ENCODE measurements around the gene RAB4B. TPM values are rescaled to one million over a fixed set of nuclear protein-coding genes. Genes with fewer than 3 reads are reported as not detected.
"Not testable (repeated sequence)": the region's sequence is repeated elsewhere in the genome, so short reads cannot be mapped to it uniquely, and the experiment has no call there.

RAB4B gene
- total RNA-seq, 1 donor from 2014 or later, result 21.3 TPM

DNA sequence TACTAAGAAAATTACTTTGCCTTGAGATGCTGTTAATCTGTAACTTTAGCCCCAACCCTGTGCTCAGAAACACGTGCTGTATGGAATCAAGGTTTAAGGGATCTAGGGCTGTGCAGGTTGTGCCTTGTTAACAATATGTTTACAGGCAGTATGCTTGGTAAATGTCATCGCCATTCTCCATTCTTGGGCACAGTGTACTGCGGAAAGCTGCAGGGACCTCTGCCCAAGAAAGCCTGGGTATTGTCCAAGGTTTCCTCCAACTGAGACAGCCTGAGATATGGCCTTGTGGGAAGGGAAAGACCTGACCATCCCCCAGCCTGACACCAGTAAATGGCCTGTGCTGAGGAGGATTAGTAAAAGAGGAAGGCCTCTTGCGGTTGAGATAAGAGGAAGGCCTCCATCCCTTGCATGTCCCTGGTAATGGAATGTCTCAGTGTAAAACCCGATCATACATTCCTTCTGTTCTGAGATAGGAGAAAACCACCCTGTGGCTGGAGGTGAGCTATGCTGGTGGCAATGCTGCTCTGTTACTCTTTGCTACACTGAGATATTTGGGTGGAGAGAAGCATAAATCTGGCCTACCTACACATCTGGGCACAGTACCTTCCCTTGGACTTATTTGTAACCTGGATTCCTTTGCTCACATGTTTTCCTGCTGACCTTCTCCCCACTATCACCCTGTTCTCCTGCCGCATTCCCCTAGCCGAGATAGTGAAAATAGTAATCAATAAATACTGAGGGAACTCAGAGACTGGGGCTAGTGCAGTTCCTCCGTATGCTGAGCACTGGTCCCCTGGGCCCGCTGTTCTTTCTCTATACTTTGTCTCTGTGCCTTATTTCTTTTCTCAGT lies 44.9 kb downstream of the RAB4B start:
- not testable (repeated sequence) for DNase-seq

GRCh38 chr19:40824916-40825315 lies 46.9 kb downstream of the RAB4B start:
- DNase-seq, result not testable (repeated sequence)

DNA sequence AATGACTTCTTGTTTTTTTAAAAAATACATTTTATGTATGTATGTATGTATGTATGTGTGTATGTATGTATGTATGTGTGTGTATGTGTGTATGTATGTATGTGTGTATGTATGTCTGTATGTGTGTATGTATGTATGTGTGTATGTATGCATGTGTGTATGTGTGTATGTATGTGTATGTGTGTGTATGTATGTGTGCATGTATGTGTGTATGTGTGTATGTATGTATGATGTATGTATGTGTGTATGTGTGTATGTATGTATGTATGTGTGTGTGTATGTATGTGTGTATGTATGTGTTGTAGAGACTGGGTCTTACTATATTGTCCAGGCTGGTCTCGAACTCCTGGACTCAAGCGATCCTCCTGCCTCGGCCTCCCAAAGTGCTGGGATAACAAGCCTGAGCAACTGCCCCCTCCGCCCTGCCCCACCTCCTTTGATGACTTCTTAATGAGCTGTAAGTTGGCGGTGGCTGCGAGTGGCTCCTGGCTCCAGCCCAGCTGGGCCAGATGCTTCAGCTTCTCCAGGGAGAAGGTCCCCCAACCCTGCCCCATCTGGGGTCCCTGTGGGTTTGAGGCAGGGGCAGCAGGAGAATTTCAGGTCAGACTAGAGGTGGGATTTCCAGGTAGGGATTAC lies 47.5 kb downstream of the RAB4B start:
- DNase-seq, result not testable (repeated sequence)

GRCh38 chr19:40826312-40826698 lies 48.3 kb downstream of the RAB4B start:
- not testable (repeated sequence) for DNase-seq

DNA sequence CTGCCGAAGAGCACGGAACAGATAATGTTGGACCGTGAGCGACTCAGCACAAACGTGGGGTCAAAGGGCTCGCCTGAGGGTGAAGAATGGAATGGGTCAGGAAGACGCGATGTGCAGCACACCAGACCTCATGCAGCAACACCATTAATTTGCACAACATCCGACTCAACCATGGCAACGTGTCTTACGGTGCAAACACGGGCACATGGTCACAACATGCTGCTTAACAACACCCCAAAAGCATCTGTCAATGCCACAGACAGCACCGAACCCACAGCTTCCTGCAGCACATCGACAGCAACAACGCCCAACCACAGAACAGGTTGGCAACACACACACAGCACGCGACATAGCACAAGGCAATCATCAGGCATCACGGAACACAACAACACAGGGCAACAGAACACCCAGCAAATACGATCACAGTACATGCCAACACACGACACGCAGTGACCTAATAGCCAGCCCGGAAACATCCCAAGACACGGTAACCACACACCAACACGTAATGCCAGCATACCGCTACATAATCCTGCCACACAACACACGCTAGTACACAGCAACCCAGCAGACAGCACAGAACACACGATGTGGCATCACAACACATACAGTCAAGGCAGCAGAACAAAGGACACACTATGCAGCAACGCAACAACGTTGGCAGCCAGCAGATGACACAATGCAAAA lies 48.8 kb downstream of the RAB4B start:
- not testable (repeated sequence) for DNase-seq

GRCh38 chr19:40827386-40828247 lies 49.6 kb downstream of the RAB4B start:
- DNase-seq, result no peak

DNA sequence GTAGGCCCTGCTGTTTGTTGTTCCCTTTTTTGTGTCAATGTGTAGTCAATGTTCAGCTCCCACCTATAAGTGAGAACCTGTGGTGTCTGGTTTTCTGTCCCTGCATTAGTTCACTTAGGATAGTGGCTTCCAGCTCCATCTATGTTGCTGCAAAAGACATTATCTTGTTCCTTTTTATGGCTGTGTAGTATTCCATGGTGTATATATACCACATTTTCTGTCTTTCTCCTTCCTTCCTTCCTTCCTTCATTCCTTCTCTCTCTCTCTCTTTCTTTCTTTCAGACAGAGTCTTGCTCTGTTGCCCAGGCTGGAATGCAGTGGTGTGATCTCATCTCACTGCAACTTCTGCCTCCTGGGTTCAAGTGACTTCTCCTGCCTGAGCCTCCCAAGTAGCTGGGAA lies 51.2 kb downstream of the RAB4B start:
- DNase-seq, result no peak

- not testable (repeated sequence) for DNase-seq
Observed at GRCh38 chr19:40830741-40831140, 52.7 kb downstream of the RAB4B start.

- DNase-seq, result no peak
Observed at GRCh38 chr19:40831502-40832430, 53.7 kb downstream of the RAB4B start.

GRCh38 chr19:40832431-40832790 lies 54.4 kb downstream of the RAB4B start:
- not testable (repeated sequence) for DNase-seq

GRCh38 chr19:40833728-40834533 lies 55.9 kb downstream of the RAB4B start:
- not testable (repeated sequence) for DNase-seq

DNA sequence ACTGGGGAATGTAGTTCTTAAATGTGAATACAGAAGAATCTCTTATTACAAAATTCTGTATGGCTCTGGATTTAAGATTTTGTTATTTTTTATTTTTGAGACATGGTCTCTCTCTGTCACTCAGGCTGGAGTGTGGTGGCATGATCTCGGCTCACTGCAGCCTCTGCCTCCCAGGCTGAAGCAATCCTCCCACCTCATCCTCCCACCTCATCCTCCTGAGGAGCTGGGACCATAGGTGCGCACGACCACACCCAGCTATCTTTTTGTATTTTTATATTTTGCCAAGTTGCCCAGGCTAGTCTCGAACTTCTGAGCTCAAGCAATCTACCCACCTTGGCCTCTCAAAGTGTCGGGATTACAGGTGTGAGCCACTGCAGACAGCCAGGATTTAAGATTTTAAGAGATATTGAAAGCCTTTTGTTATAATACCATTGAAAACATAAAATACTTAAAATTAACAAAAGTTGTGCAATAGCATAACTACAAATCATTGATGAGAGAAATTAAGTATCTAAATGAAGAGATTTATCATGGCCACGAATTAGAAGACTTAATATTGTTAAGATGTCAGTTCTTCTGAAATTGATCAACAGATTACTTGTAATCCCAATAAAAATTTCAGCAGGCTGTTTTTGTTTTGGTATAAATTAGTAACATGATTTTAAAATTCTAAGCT lies 58.8 kb downstream of the RAB4B start:
- DNase-seq, result no peak

DNA sequence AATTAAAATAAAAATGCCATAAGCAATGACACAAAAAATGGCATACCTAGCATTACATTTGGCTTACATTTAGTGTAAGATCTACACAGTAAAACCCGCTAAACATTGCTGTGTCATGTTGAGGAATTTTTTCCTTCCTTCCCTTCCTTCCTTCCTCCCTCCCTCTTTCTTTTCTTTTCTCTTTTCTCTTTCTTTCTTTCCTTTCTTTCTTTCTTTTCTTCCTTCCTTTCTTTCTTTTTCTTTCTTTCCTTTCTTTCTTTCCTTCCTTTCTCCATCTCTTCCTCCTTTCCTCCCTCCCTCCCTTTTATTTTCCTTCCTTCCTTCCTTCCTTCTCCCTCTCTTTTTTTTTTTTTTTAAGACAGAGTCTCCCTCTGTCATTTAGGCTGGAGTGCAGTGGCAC lies 60.4 kb downstream of the RAB4B start:
- not testable (repeated sequence) for DNase-seq

DNA sequence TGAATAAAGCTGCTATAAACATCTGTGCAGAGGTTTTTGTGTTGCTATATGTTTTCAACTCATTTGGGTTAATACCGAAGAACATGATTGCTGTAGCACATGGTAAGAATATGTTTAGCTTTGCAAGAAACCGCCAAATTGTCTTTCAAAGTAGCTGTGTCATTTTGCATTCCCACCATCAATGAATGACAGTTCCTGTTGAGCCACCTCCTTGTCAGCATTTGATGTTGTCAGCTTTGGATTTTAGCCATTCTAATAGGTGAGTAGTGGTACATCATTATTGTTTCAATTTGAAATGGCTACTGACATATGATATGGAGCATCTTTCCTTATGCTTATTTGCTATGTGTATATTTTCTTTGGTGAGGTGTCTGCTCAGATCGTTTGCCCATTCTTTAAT lies 64.0 kb downstream of the RAB4B start:
- not testable (repeated sequence) for DNase-seq

- DNase-seq, result not testable (repeated sequence)
Observed at GRCh38 chr19:40842997-40843652, 65.1 kb downstream of the RAB4B start.

DNA sequence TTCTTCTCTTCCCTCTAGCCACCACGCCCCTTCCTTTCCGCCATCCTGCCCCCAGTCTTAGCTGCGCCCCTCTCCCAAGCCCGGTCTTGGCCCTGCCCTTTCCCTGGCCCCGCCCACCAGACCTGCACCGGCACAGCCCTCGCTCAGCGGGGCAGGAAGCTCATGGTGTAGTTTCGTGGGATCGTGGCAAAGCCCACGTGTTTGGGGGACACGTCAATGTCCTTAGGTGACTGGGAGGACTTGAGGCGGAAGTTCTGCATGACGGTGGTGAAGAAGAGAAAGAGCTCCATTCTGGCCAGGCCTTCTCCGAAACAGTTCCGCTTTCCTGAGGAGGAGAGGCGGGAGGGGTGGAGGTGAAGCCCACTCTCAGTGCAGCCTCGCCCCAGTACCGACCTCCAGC lies 65.6 kb downstream of the RAB4B start:
- DNase-seq, result not testable (repeated sequence)
